ENCODE results near the gene SLIT1.

Gene SLIT1

DNA sequence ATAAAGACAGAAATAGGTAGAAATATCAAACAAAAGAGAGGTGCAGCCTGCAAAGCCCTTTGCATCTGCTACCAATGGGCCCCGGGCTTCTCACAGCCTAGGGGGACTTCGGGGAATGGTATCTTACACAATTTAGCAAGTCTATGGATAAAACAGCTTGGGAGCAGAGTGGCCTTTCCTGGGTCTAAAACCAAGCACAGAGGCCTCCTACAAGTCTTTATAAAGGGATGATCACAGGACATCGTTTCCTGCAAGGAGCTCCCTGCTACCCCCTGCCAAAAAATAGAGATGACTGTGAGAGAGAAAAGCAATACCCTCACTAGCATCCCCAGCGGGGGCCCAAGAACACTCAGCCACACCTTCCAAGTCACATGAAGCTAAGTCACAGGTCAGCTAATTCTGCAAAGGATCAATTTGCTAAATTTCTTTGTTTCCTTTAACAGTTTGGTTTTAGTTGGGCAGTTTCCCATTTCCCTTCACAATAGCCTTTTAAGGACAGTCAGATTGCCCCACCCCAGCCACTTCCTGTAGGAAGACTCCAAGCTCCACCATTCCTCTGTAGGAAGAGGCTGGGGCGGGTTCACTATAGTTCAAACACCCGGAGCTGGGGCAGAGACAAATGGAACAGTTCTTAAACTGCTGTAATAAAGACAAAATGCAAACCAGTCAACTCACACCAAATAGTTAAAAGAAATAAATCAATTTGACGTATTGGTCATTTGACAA lies 105.5 kb downstream of the SLIT1 start:
- H3K27me3 ChIP-seq (ENCODE audit: control insufficient read depth, insufficient read depth, low read length) = peaks cover 7% of the 10 kb centered on the region
- no peaks in the 10 kb centered on the region for H3K4me1 ChIP-seq (ENCODE audit: control insufficient read depth, insufficient read depth, low read length)
- no peak overlapping the region for H3K4me3 ChIP-seq (ENCODE audit: low read length)
- H3K9me3 ChIP-seq (ENCODE audit: control insufficient read depth, low read length) = no peaks in the 10 kb centered on the region
- no peaks in the 10 kb centered on the region for H3K36me3 ChIP-seq (ENCODE audit: control insufficient read depth, insufficient read depth, low read length)
- H3K9ac ChIP-seq (ENCODE audit: low read length) = no peak overlapping the region

DNA sequence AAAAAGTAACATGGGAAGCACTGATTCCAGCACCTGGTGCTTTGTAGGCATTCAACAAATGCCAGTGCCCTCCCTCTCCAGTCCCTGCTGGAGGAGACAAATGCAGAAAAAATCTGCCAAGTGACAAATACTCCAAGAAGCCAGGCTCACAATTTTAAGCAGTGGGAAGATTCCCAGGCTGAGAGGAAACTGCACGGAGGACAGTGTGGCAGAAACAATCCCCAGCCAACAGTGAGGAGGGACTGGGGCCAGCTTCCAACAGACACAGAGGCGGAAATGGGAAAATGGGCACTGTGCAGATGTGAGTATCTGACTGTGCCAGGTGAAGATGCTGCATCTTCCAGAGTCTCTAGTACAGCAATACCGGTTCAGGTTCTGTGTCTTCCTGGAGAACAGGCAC lies 106.3 kb downstream of the SLIT1 start:
- Histone ChIP-seq H3K4me1 (ENCODE audit: control insufficient read depth, insufficient read depth, low read length) (no peaks in the 10 kb centered on the region), H3K27me3 (ENCODE audit: control insufficient read depth, insufficient read depth, low read length) (peaks cover 7% of the 10 kb centered on the region), H3K9me3 (ENCODE audit: control insufficient read depth, low read length) (no peaks in the 10 kb centered on the region), H3K4me3 (ENCODE audit: low read length) (no peak overlapping the region), H3K9ac (ENCODE audit: low read length) (no peak overlapping the region), H3K36me3 (ENCODE audit: control insufficient read depth, insufficient read depth, low read length) (no peaks in the 10 kb centered on the region)

DNA sequence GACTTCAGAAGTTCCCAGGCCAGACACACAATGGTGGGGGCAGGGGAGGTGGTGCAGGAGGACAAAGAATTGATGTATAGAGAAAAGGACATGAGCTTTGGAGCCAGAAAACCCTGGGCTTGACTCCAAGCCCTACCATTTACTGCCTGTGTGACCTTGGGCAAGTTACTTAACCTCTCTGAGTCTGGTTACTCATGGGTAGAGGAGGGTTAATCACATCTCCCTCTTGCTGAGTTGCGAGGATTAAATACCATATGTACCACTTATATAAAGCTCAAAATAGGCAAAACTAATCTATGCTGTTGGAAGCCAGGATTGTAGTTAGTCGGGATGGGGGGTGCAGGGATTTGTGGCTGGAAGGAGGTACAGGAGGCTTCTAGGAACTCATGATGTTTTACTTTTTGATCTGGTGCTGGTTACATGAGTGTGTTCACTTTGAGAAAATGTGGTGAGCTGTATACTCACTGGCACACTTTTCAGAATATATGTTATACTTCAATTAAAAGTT lies 106.8 kb downstream of the SLIT1 start:
- no peaks in the 10 kb centered on the region for H3K9me3 ChIP-seq (ENCODE audit: control insufficient read depth, low read length)
- peaks cover 7% of the 10 kb centered on the region for H3K27me3 ChIP-seq (ENCODE audit: control insufficient read depth, insufficient read depth, low read length)
- no peak overlapping the region for H3K9ac ChIP-seq (ENCODE audit: low read length)
- H3K36me3 ChIP-seq (ENCODE audit: control insufficient read depth, insufficient read depth, low read length) = no peaks in the 10 kb centered on the region
- no peak overlapping the region for H3K4me3 ChIP-seq (ENCODE audit: low read length)
- no peaks in the 10 kb centered on the region for H3K4me1 ChIP-seq (ENCODE audit: control insufficient read depth, insufficient read depth, low read length)

DNA sequence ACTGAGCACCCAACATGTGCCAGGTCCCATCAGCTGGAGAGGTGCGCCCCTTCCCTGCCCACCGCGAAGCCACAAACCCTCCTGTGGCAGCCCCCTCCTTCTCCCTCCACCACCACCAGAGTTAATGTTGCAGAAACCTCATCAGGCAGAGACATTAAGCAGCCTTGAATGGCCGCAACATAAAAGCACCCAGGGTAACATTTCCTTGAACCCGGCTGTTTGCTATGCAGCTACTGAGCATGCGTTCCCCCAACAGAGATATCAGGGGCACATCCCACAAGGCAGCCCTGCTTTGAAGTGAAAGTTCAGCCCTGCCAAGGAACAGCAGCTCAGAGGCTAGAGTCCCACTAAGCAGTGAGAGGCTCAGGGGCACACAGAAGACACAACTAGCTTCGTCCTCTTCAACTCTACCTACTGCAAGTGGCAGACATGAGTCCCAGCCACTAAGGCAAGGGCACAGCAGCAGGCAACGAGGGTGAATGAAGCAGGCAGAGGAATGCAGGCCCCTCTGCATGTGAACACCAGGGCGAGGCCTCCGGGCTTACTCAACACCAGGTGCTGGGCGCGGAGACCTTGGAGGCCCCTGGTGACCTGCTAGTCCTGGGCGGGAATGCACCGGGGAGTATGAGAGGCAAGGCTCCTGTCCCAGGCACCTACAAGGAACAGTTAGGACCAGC lies 107.4 kb downstream of the SLIT1 start:
- Histone ChIP-seq H3K9ac (ENCODE audit: low read length) (no peak overlapping the region), H3K36me3 (ENCODE audit: control insufficient read depth, insufficient read depth, low read length) (no peaks in the 10 kb centered on the region), H3K27me3 (ENCODE audit: control insufficient read depth, insufficient read depth, low read length) (peaks cover 13% of the 10 kb centered on the region), H3K4me1 (ENCODE audit: control insufficient read depth, insufficient read depth, low read length) (no peaks in the 10 kb centered on the region), H3K9me3 (ENCODE audit: control insufficient read depth, low read length) (no peaks in the 10 kb centered on the region), H3K4me3 (ENCODE audit: low read length) (no peak overlapping the region)

DNA sequence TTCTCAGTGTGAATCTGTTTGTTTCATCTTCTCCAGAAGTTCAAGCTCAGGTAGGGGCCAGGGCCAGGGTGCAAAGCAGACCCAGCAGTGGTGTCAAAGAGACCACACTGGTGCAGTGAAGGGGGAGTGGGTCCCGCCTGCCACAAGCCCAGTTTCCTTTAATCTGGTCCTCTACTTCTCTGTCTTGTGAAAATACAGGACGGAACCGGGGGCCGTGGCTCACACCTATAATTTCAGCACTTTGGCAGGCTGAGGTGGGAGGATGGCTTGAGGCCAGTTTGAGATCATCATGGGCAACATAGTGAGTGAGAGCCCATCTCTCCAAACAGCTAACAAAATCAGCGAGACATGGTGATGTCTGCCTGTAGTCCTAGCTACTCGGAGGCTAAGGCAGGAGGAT lies 109.0 kb downstream of the SLIT1 start:
- no peaks in the 10 kb centered on the region for H3K9me3 ChIP-seq (ENCODE audit: control insufficient read depth, low read length)
- H3K9ac ChIP-seq (ENCODE audit: low read length) = no peak overlapping the region
- H3K27me3 ChIP-seq (ENCODE audit: control insufficient read depth, insufficient read depth, low read length) = peaks cover 21% of the 10 kb centered on the region
- H3K4me3 ChIP-seq (ENCODE audit: low read length) = no peak overlapping the region
- no peaks in the 10 kb centered on the region for H3K4me1 ChIP-seq (ENCODE audit: control insufficient read depth, insufficient read depth, low read length)
- no peaks in the 10 kb centered on the region for H3K36me3 ChIP-seq (ENCODE audit: control insufficient read depth, insufficient read depth, low read length)

DNA sequence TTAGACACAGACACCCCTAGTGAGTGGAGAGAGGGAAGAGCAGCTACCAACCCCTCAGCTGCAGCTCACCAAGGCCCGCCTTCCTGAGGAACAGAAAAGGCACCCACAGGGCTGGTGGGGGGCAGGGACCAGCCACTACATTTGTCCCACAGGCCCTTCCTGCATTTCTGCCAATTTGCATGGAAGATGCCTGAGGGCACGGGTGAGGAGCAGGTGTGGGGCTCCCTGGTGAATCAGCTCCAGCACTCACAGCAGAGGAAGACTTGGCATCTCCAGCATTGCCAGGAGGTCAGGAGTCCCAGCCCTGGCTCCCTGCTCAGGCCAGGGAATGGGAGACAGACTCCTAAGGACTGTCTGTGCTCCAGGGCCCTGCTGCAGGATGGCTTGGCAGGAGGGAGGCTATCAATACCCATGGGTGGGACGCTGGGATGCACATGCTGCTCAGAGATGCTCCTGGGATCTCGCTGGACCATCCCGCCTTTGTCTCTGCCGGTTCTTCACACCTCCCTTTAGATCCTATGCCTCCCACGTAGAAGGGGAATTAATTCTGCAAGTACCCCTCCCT lies 109.7 kb downstream of the SLIT1 start:
- Histone ChIP-seq H3K36me3 (ENCODE audit: control insufficient read depth, insufficient read depth, low read length) (no peaks in the 10 kb centered on the region), H3K9me3 (ENCODE audit: control insufficient read depth, low read length) (no peaks in the 10 kb centered on the region), H3K4me3 (ENCODE audit: low read length) (no peak overlapping the region), H3K27me3 (ENCODE audit: control insufficient read depth, insufficient read depth, low read length) (peaks cover 17% of the 10 kb centered on the region), H3K9ac (ENCODE audit: low read length) (no peak overlapping the region), H3K4me1 (ENCODE audit: control insufficient read depth, insufficient read depth, low read length) (no peaks in the 10 kb centered on the region)

DNA sequence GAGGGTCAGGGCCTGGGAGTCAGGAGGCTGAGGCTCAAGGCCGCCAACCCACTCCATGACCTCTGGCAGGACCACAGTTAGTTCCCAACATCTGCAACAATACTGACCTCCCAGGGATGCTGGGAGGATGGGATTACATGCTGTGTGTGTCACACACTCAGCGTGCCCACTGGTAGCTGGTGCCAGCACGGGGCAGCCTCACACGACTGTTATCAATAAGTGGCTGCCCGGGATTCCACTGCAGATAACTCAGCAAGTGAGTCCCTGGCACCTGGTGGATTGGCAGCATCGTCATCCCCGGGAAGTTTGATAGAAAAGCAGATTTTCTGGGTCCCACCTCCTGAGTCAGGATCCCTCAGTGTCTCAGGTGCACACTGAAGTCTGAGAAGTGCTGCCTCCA lies 110.3 kb downstream of the SLIT1 start:
- H3K36me3 ChIP-seq (ENCODE audit: control insufficient read depth, insufficient read depth, low read length) = no peaks in the 10 kb centered on the region
- H3K4me1 ChIP-seq (ENCODE audit: control insufficient read depth, insufficient read depth, low read length) = no peaks in the 10 kb centered on the region
- H3K4me3 ChIP-seq (ENCODE audit: low read length) = no peak overlapping the region
- no peak overlapping the region for H3K9ac ChIP-seq (ENCODE audit: low read length)
- H3K9me3 ChIP-seq (ENCODE audit: control insufficient read depth, low read length) = no peaks in the 10 kb centered on the region
- H3K27me3 ChIP-seq (ENCODE audit: control insufficient read depth, insufficient read depth, low read length) = peaks cover 14% of the 10 kb centered on the region

DNA sequence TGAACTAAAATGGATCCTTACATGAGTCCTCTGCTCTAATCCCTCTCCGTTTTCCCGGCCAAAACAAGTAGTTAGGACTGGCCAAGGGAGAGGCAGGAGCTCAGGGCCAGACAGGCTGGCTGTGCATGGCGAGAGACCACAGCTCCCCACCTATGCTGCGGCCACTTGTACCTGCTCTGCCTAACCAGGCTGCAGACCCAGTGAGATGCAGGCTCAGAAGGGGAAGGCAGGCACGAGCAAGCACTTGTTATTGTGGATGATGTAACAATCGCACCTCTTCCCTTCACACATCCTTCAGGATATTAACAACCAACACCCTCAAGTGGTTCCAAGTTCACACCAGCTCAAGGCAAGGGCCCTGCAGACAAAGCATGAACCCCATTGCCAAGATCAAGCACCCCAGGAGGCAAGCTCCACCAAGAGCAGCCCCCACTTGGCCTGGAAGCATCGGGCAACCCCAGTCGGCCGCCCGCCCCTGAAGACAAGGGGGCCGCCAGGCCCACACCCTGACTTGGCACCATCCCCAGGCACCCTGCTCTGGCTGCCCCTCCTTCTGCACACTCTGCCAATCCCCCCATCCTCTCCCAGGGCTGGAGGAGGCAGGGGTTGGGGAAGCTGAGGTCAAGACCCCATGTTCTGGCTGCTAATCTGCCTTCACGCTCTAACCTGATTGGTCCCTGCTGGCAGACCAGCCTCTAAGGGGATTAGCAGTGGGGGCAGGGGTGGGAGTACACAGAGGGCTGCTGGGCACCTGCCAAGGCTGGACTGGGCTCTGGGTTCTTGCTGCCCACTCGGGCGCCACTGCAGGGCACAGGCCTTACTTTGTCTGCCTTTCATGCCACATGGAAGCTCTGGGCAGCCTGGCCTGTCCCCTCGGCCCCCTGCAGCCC lies 111.3 kb downstream of the SLIT1 start:
- Histone ChIP-seq H3K9me3 (ENCODE audit: control insufficient read depth, low read length) (no peaks in the 10 kb centered on the region), H3K36me3 (ENCODE audit: control insufficient read depth, insufficient read depth, low read length) (no peaks in the 10 kb centered on the region), H3K27me3 (ENCODE audit: control insufficient read depth, insufficient read depth, low read length) (peaks cover 14% of the 10 kb centered on the region), H3K4me1 (ENCODE audit: control insufficient read depth, insufficient read depth, low read length) (no peaks in the 10 kb centered on the region), H3K9ac (ENCODE audit: low read length) (no peak overlapping the region), H3K4me3 (ENCODE audit: low read length) (no peak overlapping the region)

DNA sequence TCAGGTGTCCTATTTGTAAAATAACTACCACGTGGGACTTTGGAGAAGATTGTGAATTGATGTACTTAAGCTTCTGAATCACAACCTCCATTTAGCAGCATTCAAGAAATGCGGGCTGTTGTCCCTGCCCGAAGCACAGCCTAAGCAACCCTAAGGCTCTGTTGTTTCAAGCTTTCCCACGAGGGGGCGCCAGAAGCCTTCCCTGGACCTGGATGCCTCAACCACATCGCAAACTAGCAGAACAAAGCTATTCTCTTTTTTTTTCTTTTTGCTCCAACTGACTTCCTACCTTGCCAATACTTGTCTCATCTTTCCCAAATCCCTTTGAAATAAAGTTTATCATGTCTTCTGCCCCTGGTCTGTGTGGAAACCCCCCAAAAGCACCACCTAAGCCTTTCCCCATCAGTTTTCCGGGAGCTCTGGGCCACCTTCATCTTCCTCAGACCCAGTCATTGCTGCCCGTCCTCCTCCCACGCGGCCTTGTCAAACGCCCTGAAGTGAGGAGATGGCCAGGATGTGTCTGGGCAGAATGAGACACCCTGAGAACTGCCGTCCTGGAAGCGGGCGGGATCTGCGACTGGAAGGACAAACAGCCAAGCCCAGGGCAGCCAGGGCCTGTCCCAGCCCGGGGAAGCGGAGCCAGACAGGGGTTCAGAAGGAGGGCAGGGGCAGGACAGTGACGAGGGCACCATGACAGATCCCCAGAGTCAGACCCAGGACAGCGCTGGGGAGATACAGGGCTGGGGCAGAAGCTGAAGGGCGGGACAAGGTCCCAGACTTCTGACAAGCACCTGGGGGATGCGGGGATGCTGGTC lies 112.7 kb downstream of the SLIT1 start:
- H3K9me3 ChIP-seq (ENCODE audit: control insufficient read depth, low read length) = no peaks in the 10 kb centered on the region
- no peaks in the 10 kb centered on the region for H3K36me3 ChIP-seq (ENCODE audit: control insufficient read depth, insufficient read depth, low read length)
- peaks cover 14% of the 10 kb centered on the region for H3K27me3 ChIP-seq (ENCODE audit: control insufficient read depth, insufficient read depth, low read length)
- H3K4me3 ChIP-seq (ENCODE audit: low read length) = no peak overlapping the region
- H3K9ac ChIP-seq (ENCODE audit: low read length) = no peak overlapping the region
- H3K4me1 ChIP-seq (ENCODE audit: control insufficient read depth, insufficient read depth, low read length) = no peaks in the 10 kb centered on the region

DNA sequence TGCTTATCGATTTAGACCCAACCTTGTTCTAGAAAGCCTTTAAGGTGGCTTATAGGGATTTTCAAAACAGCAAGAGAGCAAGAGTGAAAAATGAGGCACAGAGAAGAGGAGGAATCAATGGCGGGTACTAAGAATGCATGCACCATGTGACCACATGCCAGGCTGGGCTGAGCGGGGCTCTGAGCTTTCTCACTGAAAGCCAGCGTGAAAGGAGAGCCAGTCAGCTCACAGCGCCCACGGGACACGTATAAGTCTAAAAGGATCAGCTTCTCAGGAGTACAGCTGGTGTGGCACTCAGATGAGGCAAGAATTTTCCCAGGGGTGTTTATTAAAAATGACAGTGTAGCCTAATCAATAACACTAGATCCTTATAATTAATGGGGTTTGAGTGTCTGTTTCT lies 114.3 kb downstream of the SLIT1 start:
- no peak overlapping the region for H3K4me3 ChIP-seq (ENCODE audit: low read length)
- no peaks in the 10 kb centered on the region for H3K36me3 ChIP-seq (ENCODE audit: control insufficient read depth, insufficient read depth, low read length)
- no peaks in the 10 kb centered on the region for H3K9me3 ChIP-seq (ENCODE audit: control insufficient read depth, low read length)
- peaks cover 14% of the 10 kb centered on the region for H3K27me3 ChIP-seq (ENCODE audit: control insufficient read depth, insufficient read depth, low read length)
- H3K4me1 ChIP-seq (ENCODE audit: control insufficient read depth, insufficient read depth, low read length) = no peaks in the 10 kb centered on the region
- no peak overlapping the region for H3K9ac ChIP-seq (ENCODE audit: low read length)
